ENCODE measurements around the gene PLK5.
"Not testable (repeated sequence)": the region's sequence is repeated elsewhere in the genome, so short reads cannot be mapped to it uniquely, and the experiment has no call there.

PLK5 gene

GRCh38 chr19:1525343-1525742, 1.5 kb downstream of the PLK5 start:
- DNase-seq (ENCODE audit: low spot score): no peak

- DNase-seq (ENCODE audit: low spot score): no peak
Measured at GRCh38 chr19:1526066-1526778, 2.3 kb downstream of the PLK5 start.

GRCh38 chr19:1526979-1527649, 3.2 kb downstream of the PLK5 start:
- no peak for DNase-seq (ENCODE audit: low spot score)

- DNase-seq (ENCODE audit: low spot score): no peak
Measured at GRCh38 chr19:1527650-1528309, 3.9 kb downstream of the PLK5 start.

GRCh38 chr19:1528596-1529429, 4.9 kb downstream of the PLK5 start:
- no peak for DNase-seq (ENCODE audit: low spot score)

- no peak for DNase-seq (ENCODE audit: low spot score)
Measured at GRCh38 chr19:1529430-1529816, 5.5 kb downstream of the PLK5 start.

GRCh38 chr19:1530856-1531255, 7.0 kb downstream of the PLK5 start:
- not testable (repeated sequence) for DNase-seq (ENCODE audit: low spot score)

- DNase-seq (ENCODE audit: low spot score): no peak
Measured at GRCh38 chr19:1531587-1531986, 7.7 kb downstream of the PLK5 start.

GRCh38 chr19:1532003-1532402, 8.1 kb downstream of the PLK5 start:
- DNase-seq (ENCODE audit: low spot score): no peak

GRCh38 chr19:1533510-1534150, 9.8 kb downstream of the PLK5 start:
- no peak for DNase-seq (ENCODE audit: low spot score)

- DNase-seq (ENCODE audit: low spot score): no peak
Measured at GRCh38 chr19:1534972-1535371, 11.1 kb downstream of the PLK5 start.

- DNase-seq (ENCODE audit: low spot score): not testable (repeated sequence)
Measured at GRCh38 chr19:1535699-1536098, 11.8 kb downstream of the PLK5 start.

GRCh38 chr19:1538978-1539377, 15.1 kb downstream of the PLK5 start:
- no peak for DNase-seq (ENCODE audit: low spot score)

GRCh38 chr19:1539749-1540148, 15.9 kb downstream of the PLK5 start:
- not testable (repeated sequence) for DNase-seq (ENCODE audit: low spot score)

- DNase-seq (ENCODE audit: low spot score): no peak
Measured at GRCh38 chr19:1540365-1540925, 16.6 kb downstream of the PLK5 start.

- DNase-seq (ENCODE audit: low spot score): no peak
Measured at GRCh38 chr19:1549332-1549945, 25.6 kb downstream of the PLK5 start.

GRCh38 chr19:1551068-1552040, 27.5 kb downstream of the PLK5 start:
- no peak for DNase-seq (ENCODE audit: low spot score)

GRCh38 chr19:1553415-1553814, 29.5 kb downstream of the PLK5 start:
- DNase-seq (ENCODE audit: low spot score): no peak

GRCh38 chr19:1554968-1555367, 31.1 kb downstream of the PLK5 start:
- DNase-seq (ENCODE audit: low spot score): no peak
